Glomerular visceral epithelial cell (primary cell): ENCODE measurements around the gene FGF18.
A peak's percentile ranks its signal among the peaks of the same experiment; 100 is the strongest.
"Not testable (repeated sequence)": the region's sequence is repeated elsewhere in the genome, so short reads cannot be mapped to it uniquely, and the experiment has no call there.

Source experiments
- DNase-seq: peaks from one replicate; pipeline ENCODE4 v3.0.0-alpha.2; 2016; ENCODE audit errors: extremely low spot score

FGF18 gene, protein sequence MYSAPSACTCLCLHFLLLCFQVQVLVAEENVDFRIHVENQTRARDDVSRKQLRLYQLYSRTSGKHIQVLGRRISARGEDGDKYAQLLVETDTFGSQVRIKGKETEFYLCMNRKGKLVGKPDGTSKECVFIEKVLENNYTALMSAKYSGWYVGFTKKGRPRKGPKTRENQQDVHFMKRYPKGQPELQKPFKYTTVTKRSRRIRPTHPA

DNA sequence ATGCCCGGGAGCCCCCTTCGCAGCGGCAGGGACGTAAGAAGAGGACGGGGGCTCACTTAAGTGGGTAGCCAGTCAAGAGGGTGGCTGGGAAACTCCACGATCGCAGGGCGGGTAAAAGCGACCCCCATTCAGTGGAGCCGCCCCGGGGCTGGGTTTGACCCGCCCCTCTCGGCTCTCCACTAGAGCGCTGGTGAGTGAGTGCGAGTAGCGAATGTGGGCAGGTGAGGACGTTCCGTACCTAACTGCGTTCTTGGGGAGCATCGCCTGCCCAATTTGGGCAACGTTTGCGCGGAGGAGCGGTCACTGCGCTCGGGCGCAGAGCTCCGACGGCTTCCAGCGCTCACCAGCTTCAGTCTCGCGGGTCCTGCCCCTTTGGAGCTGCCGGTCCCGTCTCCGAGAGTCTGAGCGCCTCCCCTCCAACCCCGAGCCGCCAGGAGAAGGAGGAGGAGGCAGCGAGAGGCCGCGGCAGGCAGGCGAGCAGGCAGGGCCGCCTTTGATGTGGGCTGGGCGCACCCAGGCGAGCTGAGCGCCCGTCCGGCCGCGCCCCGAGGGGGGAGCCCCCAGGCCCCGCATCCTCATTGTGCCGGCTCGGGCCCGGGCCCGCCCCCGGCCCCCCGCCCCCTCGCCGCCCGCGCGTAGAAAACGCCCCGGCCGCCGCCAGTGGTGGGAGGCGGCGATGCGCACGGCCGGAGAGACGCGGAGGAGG, at the start of gene FGF18:
Gene FGF18, plus strand, starts transcription at position 666 of the 706 bp plus-strand sequence. CDS start 553 bp downstream, outside the sequence.
- peak; percentile 77 for DNase-seq

DNA sequence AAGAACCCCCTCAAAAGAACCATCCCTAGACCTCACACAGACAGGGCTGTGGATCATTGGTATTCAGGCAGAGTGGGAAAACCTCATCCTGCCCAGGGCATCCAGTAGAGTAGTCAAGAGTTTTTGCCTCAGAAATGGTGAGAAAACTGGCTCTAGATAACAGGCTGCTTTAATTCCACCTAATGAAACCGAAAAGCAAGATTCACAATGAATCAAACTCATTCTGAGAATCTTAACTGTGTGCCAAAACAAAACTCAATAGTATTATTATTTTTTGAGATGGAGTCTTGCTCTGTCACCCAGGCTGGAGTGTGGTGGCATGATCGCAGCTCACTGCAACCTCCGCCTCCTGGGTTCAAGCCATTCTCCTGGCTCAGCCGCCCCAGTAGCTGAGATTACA, 49.5 kb upstream of the FGF18 start:
- no peak for DNase-seq

DNA sequence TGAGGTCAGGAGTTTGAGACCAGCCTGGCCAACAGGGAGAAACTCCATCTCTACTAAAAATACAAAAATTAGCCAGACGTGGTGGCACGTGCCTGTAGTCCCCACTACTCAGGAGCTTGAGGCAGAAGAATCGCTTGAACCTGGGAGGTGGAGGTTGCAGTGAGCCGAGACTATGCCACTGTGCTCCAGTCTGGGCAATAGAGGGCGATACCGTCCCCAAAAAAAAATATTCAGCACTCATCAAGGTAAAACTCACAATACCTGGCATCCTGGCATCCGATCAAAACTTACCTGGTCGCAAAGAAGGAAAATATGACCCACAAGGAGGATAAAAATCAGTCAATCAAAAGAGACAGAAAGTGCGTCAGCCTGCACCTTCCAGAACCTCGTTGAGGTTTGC, 48.6 kb upstream of the FGF18 start:
- not testable (repeated sequence) for DNase-seq

DNA sequence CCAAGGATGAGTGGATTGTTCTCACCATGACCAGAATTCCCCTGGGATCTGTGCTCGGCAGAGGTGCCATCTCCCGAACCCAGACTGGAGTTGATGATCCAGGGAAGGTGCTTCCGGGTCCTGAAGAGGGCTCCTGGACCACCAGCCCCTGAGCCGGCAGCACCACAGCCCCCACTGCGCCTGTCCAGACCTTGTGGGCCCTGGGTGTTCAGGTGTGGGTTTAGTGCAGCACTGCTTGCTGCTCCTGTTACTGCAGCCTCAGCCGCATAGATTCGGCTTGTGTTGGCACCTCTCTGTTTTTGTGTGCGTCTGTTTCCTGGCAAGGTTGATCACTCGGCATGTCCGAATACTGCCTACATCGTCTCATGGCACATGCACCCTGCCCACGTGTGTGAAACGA, 48.1 kb upstream of the FGF18 start:
- no peak for DNase-seq

DNA sequence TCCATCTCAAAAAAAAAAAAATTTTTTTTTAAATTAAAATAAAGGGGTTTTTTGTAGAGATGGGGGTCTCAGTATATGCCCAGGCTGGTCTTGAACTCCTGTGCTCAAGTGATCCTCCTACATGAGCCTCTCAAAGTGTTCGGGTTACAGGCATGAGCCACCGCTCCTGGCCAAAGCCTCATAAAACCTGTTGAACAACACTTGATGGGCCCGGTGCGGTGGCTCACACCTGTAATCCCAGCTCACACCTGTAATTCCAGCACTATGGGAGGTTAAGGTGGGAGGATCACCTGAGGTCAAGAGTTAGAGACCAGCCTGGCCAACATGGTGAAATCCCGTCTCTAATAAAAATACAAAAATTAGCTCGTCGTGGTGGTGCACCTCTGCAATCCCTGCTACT, 39.5 kb upstream of the FGF18 start:
- DNase-seq = no peak

DNA sequence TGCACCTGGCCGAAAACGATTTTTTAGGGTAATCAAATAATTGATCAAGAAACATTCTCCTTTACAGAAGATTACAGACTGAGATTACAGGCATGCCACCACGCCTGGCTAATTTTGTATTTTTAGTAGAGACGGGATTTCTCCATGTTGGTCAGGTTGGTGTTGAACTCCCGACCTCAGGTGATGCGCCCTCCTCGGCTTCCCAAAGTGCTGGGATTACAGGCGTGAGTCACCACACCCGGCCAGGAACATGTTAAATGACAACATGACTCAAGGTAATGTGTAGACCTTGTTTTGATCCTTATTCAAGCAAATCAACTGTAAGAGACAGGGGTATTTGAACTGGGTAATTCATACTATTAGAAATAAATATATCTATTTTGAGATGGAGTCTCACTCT, 35.0 kb upstream of the FGF18 start:
- DNase-seq = not testable (repeated sequence)

DNA sequence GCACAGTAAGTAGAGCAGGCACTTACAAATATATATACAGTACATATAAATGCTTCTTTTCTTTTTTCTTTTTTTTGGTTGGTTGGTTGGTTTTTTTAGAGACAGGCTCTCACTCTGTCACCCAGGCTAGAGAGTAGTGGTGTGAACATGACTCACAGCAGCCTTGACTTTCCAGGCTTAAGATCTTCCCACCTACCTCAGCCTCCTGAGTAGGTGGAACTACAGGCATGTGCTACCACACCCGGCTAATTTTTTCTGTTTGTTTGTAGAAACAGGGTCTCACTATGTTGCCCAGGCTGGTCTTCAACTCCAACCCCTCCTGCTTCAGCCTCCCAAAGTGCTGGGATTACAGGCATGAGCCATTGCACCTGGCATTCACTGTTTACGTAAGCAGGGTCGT, 34.4 kb upstream of the FGF18 start:
- DNase-seq = peak; percentile 57

DNA sequence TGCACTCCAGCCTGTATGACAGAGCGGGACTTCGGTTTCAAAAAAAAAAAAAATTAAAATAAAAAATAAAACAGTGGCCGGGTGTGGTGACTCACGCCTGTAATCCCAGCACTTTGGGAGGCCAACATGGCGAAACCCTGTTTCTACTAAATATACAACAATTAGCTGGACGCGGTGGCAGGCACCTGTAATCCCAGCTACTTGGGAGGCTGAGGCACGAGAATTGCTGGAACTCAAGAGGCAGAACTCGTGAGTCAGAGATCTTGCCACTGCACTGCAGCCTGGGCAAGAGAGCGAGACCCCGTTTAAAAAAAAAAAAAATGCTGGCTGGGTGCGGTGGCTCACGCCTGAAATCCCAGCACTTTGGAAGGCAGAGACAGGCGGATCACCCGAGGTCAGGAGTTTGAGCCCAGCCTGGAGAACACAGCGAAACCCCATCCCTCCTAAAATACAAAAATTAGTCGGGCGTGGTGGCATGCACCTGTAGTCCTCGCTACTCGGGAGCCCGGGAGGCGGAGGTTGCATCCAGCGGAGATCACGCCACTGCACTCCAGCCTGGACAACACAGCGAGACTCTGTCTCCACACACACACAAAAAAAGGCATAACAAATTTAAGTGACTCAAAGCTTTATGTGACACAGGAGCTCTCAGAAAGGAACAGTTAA, 33.3 kb upstream of the FGF18 start:
- no peak for DNase-seq

DNA sequence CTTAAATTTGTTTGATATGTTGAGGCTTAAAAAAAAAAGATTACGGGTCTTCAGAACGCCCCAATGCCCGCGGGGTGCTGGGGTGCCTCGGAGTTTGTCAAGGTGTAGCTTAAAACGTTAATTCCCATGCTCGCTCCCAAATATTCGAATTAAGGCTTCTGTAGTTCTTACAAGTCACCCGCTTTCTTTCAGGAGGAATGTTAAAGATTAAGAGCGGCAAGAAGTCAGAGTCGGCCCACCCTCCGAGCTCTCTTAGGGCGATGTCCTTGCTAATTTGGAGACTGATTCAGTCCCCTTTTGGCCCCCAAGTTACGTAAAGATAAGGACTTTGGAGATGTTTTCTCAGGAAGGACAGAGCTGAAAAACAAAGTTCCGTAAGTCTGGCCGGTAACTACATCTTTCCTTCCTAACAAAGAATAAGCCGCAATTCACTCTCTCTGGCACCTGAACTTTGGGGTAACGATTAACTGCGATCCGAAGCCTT, 32.5 kb upstream of the FGF18 start:
- DNase-seq = peak; percentile 42

DNA sequence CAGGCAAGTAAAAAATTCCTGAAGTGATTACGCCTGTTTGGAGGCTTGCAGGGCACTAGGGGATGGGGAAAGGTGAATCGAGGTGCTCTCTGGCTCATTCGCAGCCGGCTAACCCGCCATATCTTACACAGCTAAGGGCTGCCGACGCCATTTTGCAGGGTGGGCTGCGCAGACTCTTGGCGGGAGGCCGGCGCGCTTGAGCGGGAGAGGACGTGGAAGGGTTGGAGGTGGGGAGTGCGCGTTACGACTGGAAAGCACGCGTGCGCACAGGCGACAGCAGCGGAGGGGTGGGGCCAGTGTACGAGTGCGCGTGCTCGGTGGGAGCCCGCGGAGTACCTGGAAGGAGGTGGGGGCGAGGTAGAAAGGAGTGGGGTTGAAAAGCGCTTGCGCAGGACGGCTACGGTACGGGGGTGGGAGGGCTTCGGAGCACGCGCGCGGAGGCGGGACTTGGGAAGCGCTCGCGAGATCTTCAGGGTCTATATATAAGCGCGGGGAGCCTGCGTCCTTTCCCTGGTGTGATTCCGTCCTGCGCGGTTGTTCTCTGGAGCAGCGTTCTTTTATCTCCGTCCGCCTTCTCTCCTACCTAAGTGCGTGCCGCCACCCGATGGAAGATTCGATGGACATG, 32.0 kb upstream of the FGF18 start, which contains the start of gene NPM1:
Gene NPM1, plus strand, starts transcription at position 505 of the 625 bp plus-strand sequence. Its CDS starts 100 bp downstream, at position 605.
- peak; percentile 100 for DNase-seq

DNA sequence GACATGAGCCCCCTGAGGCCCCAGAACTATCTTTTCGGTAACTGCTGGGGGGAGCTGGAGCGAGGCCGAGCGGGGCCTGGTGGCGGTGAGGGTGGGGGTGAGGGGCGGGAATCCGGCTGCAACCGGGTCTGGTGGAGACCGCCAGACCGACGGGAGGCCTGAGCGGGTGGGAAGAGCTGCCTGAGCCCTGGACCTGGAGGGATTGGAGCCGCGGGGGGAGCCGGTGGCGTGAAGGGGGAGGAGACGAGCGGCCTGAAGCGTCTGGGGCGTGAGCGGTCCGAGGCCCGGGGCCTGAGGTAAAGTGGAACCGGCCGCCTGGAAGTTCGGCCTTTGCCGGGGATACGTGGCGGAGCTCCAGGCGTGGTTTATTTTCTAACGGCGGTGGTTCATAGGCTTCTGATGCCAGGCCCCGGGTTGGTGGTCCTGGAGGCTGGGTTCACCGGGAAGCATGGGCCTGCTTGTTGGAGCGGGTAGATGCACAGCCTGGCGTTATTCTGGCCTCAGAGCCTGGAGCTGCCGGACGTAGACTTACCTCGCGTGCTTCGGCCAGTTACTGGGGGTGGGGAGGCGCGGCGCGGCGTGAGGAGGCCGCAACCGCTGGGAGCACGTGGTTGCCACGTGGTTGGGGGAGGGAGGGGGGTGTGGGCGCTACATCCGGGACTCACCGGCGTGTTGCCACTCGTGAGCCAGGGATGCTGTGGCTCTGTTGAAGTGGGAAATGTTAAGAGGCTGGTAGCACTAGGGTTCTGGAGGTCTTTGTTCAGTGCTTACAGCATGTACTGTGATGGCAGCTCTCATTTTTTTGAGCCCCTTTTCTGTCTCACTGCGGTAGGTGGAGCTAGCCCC, 31.3 kb upstream of the FGF18 start:
- peak; percentile 86 for DNase-seq

DNA sequence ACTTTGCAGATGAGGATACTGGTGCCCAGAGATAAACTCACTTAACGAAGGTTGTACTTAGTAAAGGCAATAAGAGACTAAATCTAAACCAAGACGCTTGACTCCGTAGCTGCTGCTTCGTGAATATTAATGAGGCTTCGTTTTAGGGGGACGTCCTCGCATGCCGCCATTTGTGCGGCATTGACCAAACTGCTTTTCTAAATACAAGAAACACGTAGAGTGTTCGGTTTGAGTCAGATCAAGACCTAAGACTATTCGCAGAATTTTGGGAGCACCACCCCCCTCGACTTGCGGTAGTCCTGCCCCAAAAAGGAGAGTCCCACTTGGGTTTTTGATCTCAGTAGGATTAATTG, 30.7 kb upstream of the FGF18 start:
- DNase-seq = no peak

DNA sequence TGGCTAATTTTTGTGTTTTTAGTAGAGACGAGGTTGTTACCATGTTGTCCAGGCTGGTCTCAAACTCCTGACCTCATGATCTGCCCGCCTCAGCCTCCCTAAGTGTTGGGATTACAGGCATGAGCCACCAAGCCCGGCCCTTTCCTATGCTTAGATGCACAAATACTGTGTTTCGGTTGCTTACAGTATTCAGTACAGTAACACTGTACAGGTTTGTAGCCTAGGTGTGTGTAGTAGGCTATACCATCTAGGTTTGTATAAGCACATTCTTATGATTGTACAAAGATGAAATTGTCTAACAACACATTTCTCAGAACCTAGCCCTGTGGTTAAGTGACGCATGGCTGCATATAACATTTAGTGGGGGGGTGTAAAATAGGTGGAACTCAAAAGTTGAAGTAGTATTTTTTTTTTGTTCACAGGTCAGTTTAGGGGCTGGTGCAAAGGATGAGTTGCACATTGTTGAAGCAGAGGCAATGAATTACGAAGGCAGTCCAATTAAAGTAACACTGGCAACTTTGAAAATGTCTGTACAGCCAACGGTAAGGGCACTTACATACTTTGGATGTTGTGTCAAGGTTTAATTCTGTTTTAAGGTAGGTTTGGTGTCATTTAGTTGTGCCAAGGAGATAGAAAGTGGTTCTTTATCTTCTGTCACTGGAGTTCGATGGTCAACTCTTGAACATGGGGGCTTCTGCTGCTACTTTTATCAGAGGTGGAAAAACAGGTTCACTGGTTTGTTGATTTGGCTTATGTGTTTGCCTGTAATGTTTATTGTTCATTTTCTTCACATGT, 28.4 kb upstream of the FGF18 start:
- no peak for DNase-seq

DNA sequence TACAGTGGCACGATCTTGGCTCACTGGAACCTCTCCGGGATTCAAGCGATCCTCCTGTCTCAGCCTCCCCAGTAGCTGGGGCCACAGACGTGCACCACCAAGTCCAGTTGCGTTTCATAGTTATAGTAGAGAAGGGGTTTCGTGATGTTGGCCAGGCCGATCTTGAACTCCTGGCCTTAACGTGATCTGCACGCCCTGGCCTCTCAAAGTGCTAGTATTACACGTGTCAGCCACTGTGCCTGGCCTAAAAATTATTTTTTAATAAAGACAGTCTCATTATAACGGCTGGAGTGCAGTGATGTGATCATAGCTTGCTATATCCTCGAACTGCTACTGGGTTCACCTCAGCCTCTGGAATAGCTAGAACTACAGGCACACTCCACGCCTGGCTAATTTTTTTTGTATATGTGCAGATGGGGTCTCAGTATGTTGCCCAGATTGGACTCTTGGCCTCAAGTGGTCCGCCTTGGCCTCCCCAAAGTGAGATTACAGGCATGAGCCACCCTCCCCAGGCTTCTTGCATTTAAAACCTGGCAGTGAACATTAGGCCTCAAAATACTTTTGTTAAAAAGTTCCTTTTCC, 27.4 kb upstream of the FGF18 start:
- no peak for DNase-seq

DNA sequence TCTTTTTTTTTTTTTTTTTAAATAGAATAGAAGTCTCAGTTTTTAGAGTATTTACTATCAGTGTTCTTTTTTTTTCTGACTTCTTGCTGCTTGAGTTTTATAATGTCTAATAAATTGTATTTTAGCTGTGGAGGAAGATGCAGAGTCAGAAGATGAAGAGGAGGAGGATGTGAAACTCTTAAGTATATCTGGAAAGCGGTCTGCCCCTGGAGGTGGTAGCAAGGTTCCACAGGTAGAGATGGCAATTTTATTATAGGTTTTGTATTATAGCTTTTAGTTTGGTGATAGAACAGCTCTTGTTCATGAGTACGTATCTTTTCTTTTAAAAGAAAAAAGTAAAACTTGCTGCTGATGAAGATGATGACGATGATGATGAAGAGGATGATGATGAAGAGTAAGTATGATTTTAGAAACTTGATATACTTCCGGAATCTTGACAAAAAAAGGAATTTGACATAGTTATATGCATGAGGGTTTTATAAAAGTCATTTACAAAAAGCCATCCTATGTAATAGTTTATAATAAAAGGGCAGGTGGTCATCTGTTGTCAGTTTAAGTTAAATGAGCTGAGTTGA, 26.8 kb upstream of the FGF18 start:
- DNase-seq = no peak

DNA sequence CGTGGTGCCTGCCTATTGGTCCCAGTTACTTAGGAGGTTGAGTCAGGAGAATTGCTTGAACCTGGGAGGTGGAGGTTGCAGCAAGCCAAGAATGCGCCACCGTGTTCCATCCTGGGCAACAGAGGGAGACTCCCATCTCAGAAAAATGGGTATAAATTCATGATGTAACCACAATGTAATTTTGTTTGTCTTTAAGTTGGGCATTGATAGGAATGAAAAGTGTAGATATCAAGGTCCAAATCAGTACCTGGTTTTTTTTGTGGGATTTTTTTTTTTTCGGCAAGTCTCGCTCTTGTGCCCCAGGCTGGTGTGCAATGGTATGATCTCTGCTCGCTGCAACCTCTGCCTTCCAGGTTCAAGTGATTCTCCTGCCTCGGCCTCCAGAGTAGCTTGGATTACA, 24.4 kb upstream of the FGF18 start:
- no peak for DNase-seq

DNA sequence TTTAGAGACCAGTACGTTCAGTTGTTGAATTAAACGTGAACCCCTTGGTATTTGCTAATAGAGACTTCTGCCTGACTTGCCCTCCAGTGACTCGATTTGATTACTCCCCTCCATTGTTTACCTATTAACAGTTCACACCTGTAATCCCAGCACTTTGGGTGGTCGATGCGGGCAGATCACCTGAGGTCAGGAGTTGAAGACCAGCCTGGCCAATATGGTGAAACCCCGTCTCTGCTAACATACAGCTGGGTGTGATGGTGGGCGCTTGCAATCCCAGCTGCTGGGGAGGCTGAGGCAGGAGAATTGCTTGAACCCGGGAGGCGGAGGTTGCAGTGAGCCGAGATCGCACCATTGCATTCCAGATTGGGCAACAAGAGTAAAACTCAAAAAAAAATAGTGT, 22.9 kb upstream of the FGF18 start:
- DNase-seq = not testable (repeated sequence)

DNA sequence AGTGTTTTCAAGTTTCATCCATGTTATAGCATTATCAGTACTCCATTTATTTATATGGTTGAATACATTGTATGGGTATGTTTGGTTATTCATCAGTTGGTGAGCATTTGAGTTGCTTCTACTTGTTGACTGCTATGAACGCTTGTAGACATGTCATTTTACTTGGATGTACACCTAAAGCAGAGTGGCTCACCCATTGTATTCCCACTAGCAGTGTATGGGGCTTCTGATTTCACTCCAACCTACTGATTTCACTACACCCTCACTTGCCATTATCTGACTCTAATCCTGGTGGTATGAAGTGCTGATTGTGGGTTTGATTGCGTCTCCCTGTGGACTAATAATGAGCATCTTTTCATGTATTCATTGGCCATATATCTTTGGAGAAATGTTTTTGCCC, 22.3 kb upstream of the FGF18 start:
- no peak for DNase-seq

DNA sequence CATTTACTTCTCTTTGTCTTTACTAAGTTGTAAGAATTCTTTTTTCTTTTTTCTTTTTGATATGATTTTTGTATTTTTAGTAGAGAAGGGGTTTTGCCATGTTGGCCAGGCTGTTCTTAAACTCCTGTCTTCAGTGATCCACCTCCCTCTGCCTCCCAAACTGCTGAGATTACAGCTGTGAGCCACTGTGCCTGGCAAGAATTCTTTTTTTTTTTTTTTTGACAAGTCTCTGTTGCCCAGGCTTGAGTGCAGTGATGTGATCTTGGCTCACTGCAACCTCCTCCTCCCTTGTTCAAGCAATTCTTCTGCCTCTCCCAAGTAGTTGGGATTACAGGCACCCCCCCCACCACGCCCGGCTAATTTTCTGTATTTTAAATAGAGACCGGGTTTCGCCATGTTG, 21.8 kb upstream of the FGF18 start:
- no peak for DNase-seq

DNA sequence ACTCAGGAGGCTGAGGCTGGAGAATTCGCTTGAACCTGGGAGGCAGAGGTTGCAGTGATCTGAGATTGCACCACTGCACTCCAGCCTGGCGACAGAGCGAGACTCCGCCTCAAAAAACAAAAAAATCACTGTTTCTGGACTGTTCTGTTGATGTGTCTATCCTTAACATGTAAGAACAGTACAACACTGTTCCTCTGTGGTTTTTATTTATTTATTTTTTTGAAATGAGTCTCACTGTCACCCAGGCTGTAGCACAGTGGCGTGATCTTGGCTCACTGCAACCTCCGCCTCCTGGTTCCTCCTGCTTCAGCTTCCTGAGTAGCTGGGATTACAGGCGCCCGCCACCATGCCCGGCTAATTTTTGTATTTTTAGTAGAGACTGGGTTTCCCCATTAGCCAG, 20.8 kb upstream of the FGF18 start:
- not testable (repeated sequence) for DNase-seq
